Liver (tissue), 9 donors: ENCODE results near the gene CA10. TPM values are rescaled to one million over a fixed set of nuclear protein-coding genes. Genes with fewer than 3 reads are reported as not detected.

Experiments used
- DNase-seq: peaks from one replicate; pipeline ENCODE4 v3.0.0-alpha.2; 2017; ENCODE audit warnings: low spot score
- H3K27ac ChIP-seq, 2 donors: one replicate each; pipeline ENCODE4 v1.7.0; 2013; ENCODE audit warnings: inconsistent platforms in 2 of 2, low read length in 2 of 2, control low read depth in 1 of 2, low read depth in 1 of 2, mild to moderate bottlenecking in 1 of 2
- H3K27me3 ChIP-seq, 4 donors: one replicate each; pipeline versions ENCODE4 v1.6.1 to v1.7.0; 2013; ENCODE audit warnings: low read length in 3 of 4, inconsistent platforms in 1 of 4, mild to moderate bottlenecking in 1 of 4, moderate library complexity in 1 of 4; ENCODE audit not compliant: control insufficient read depth in 4 of 4, insufficient read depth in 4 of 4
- H3K36me3 ChIP-seq, 4 donors: one replicate each; pipeline versions ENCODE4 v1.6.1 to v1.7.0; 2013; ENCODE audit warnings: low read length in 3 of 4, mild to moderate bottlenecking in 3 of 4, low read depth in 1 of 4, moderate library complexity in 1 of 4; ENCODE audit not compliant: control insufficient read depth in 4 of 4, insufficient read depth in 3 of 4
- H3K4me1 ChIP-seq, 4 donors: one replicate each; pipeline versions ENCODE4 v1.6.1 to v1.7.0; 2013; ENCODE audit warnings: low read length in 3 of 4, mild to moderate bottlenecking in 3 of 4, moderate library complexity in 1 of 4; ENCODE audit not compliant: control insufficient read depth in 4 of 4, insufficient read depth in 4 of 4
- H3K4me3 ChIP-seq, 3 donors: one replicate each; pipeline versions ENCODE4 v1.6.1 to v1.7.0; 2013; ENCODE audit warnings: low read length in 3 of 3, control low read depth in 1 of 3, low read depth in 1 of 3, mild to moderate bottlenecking in 1 of 3
- H3K9ac ChIP-seq, 2 donors: one replicate each; pipeline ENCODE4 v1.7.0; 2013; ENCODE audit warnings: low read length in 2 of 2, mild to moderate bottlenecking in 2 of 2, moderate library complexity in 2 of 2, control low read depth in 1 of 2, low read depth in 1 of 2
- H3K9me3 ChIP-seq, 4 donors: one replicate each; pipeline versions ENCODE4 v1.6.1 to v1.7.0; 2013; ENCODE audit warnings: low read length in 3 of 4; ENCODE audit not compliant: control insufficient read depth in 4 of 4
- ATF3 ChIP-seq: IDR thresholded peaks from 2 replicates; pipeline ENCODE4 v1.6.1; 2016; ENCODE audit warnings: antibody characterized with exemption
- CTCF ChIP-seq: fragments of 150-350 bp; IDR thresholded peaks from 2 replicates; pipeline ENCODE4 v1.5.1; 2017; ENCODE audit warnings: improper control_type of control experiment, low read depth, low read length; ENCODE audit not compliant: missing input control
- EGR1 ChIP-seq, 2 donors: IDR thresholded peaks; 2 replicates each; pipeline ENCODE4 v1.6.1; 2016 to 2018; ENCODE audit warnings: antibody characterized with exemption in 2 of 2, low read depth in 2 of 2
- FOXA1 ChIP-seq: IDR thresholded peaks from 2 replicates; pipeline ENCODE4 v1.6.1; 2016; ENCODE audit warnings: antibody characterized with exemption
- FOXA2 ChIP-seq: IDR thresholded peaks from 2 replicates; pipeline ENCODE4 v1.6.1; 2016; ENCODE audit warnings: antibody characterized with exemption
- GABPA ChIP-seq, 2 donors: IDR thresholded peaks in 1 of 2; conservative IDR thresholded peaks in 1 of 2; 2 replicates each; pipeline ENCODE4 v1.6.1; 2016; ENCODE audit warnings: antibody characterized with exemption in 2 of 2, mild to moderate bottlenecking in 1 of 2, moderate library complexity in 1 of 2
- HNF4A ChIP-seq, 2 donors: conservative IDR thresholded peaks; 2 replicates each; pipeline ENCODE4 v1.6.1; 2016; ENCODE audit warnings: antibody characterized with exemption in 2 of 2, mild to moderate bottlenecking in 2 of 2
- JUND ChIP-seq, 2 donors: IDR thresholded peaks; 2 replicates each; pipeline ENCODE4 v1.6.1; 2016; ENCODE audit warnings: antibody characterized with exemption in 2 of 2
- MAX ChIP-seq: IDR thresholded peaks from 2 replicates; pipeline ENCODE4 v1.6.1; 2016; ENCODE audit warnings: antibody characterized with exemption
- RAD21 ChIP-seq, 2 donors: IDR thresholded peaks; 2 replicates each; pipeline ENCODE4 v1.6.1; 2016; ENCODE audit warnings: antibody characterized with exemption in 2 of 2, mild to moderate bottlenecking in 2 of 2
- REST ChIP-seq: IDR thresholded peaks from 2 replicates; pipeline ENCODE4 v1.6.1; 2016; ENCODE audit warnings: antibody characterized with exemption, mild to moderate bottlenecking
- RXRA ChIP-seq, 2 donors: IDR thresholded peaks; 2 replicates each; pipeline ENCODE4 v1.6.1; 2017 to 2018; ENCODE audit warnings: antibody characterized with exemption in 2 of 2, mild to moderate bottlenecking in 1 of 2
- SP1 ChIP-seq: IDR thresholded peaks from 2 replicates; pipeline ENCODE4 v1.6.1; 2018; ENCODE audit warnings: antibody characterized with exemption, mild to moderate bottlenecking
- TAF1 ChIP-seq: conservative IDR thresholded peaks from 2 replicates; pipeline ENCODE4 v1.6.1; 2016; ENCODE audit warnings: antibody characterized with exemption, mild to moderate bottlenecking
- YY1 ChIP-seq: IDR thresholded peaks from 2 replicates; pipeline ENCODE4 v1.6.1; 2016; ENCODE audit warnings: antibody characterized with exemption, mild to moderate bottlenecking
- WGBS: extraction: QIAGEN DNeasy Blood & Tissue Kit; methylation state at CpG from one replicate; pipeline ENCODE4 v1.1.7; 2013; 5-methylcytosine and 5-hydroxymethylcytosine counted together
- polyA plus RNA-seq, 2 donors: library from polyadenylated mRNA; stranded (reverse) in 1 of 2; unstranded in 1 of 2; fragments of 200-250 nt in 1 of 2; fragments of >200 nt in 1 of 2; fragmentation: Nextera tagmentation in 1 of 2; extraction: Ambion mirVana in 1 of 2; gene quantifications; one replicate each; pipeline versions ENCODE4 v1.2.1 to v1.2.3, GENCODE V29; 2013 to 2015
- total RNA-seq, 2 donors: library from RNA; depleted of rRNA; stranded (reverse); fragments of >200 nt; gene quantifications; one replicate each; pipeline ENCODE4 v1.2.3, GENCODE V29; 2014
- donor health status: healthy.
- donor health status: healthy.
- donor health status: healthy.
- donor health status: healthy.
- donor health status: healthy.

CA10 gene
- total and polyA plus RNA-seq, 4 donors: 0.05 TPM; not detected in 3

- Histone ChIP-seq H3K36me3 (no peaks in the 10 kb centered on the region), H3K27me3 (peaks cover 0 to 5% (median 2%) of the 10 kb centered on the region in 4 donors), H3K4me1 (no peaks in the 10 kb centered on the region), H3K27ac (no peak overlapping the region), H3K4me3 (no peak overlapping the region), H3K9me3 (peaks cover 0 to 2% (median 0%) of the 10 kb centered on the region in 4 donors), H3K9ac (no peak overlapping the region)
- 21% methylated on average over 3 of the region's 3 CpGs for WGBS
- DNase-seq: no peak
- TF ChIP-seq JUND (IDR thresholded peaks at IDR 0.05) (no peak), FOXA1 (no peak), EGR1 (IDR thresholded peaks at IDR 0.05; ENCODE audit: low read depth in 2 of 2) (no peak), GABPA (IDR thresholded peaks at IDR 0.05 in 1 of 2, conservative IDR thresholded peaks at IDR 0.05 in 1 of 2) (no peak), SP1 (no peak), RAD21 (IDR thresholded peaks at IDR 0.05) (no peak), MAX (no peak), YY1 (no peak), HNF4A (conservative IDR thresholded peaks at IDR 0.05) (no peak)
Observed at GRCh38 chr17:51873302-51873701, 285.2 kb downstream of the CA10 start.

GRCh38 chr17:51869387-51869786 is 289.1 kb downstream of the CA10 start:
- Histone ChIP-seq H3K4me1 (no peaks in the 10 kb centered on the region), H3K36me3 (no peaks in the 10 kb centered on the region), H3K9me3 (no peaks in the 10 kb centered on the region), H3K27ac (no peak overlapping the region), H3K9ac (no peak overlapping the region), H3K4me3 (no peak overlapping the region), H3K27me3 (peaks cover 0 to 5% (median 0%) of the 10 kb centered on the region in 4 donors)
- no peak for TF ChIP-seq HNF4A (conservative IDR thresholded peaks at IDR 0.05)
- peak; percentile 99 for TF ChIP-seq REST
- WGBS: 3% methylated on average over 2 of the region's 2 CpGs
- DNase-seq: no peak

GRCh38 chr17:51860954-51861561 is 297.5 kb downstream of the CA10 start:
- H3K36me3 ChIP-seq: no peaks in the 10 kb centered on the region
- H3K27me3 ChIP-seq: peaks cover 0 to 3% (median 1%) of the 10 kb centered on the region in 4 donors
- H3K9me3 ChIP-seq: no peaks in the 10 kb centered on the region
- H3K27ac ChIP-seq: no peak overlapping the region
- no peaks in the 10 kb centered on the region for H3K4me1 ChIP-seq
- DNase-seq: peak; percentile 37
- TF ChIP-seq HNF4A (conservative IDR thresholded peaks at IDR 0.05): no peak
- no peak for TF ChIP-seq EGR1 (IDR thresholded peaks at IDR 0.05; ENCODE audit: low read depth in 2 of 2)
- no peak for TF ChIP-seq SP1
- peak; percentile 55 for TF ChIP-seq CTCF
- TF ChIP-seq RXRA (IDR thresholded peaks at IDR 0.05): no peak
- no peak for TF ChIP-seq ATF3
- TF ChIP-seq YY1: no peak
- peak; percentile 47 to 73 for TF ChIP-seq RAD21 (IDR thresholded peaks at IDR 0.05)
- no peak for TF ChIP-seq TAF1
- TF ChIP-seq FOXA2: no peak
- TF ChIP-seq FOXA1: no peak
- 3% methylated on average over 5 of the region's 5 CpGs for WGBS
- no peak overlapping the region for H3K4me3 ChIP-seq
- no peak overlapping the region for H3K9ac ChIP-seq
